Skeletal muscle tissue (tissue), 4 donors: ENCODE data around the gene ZAR1. TPM values are rescaled to one million over a fixed set of nuclear protein-coding genes. Genes with fewer than 3 reads are reported as not detected.

ENCODE experiments used
- H3K27ac ChIP-seq: one replicate; pipeline ENCODE4 v1.7.0; 2013; ENCODE audit warnings: mild to moderate bottlenecking, low read depth, low read length, inconsistent platforms
- H3K27me3 ChIP-seq, 3 donors: one replicate each; pipeline ENCODE4 v1.7.0; 2013; ENCODE audit warnings: low read length in 3 of 3; ENCODE audit not compliant: control insufficient read depth in 3 of 3, insufficient read depth in 3 of 3
- H3K36me3 ChIP-seq, 3 donors: one replicate each; pipeline ENCODE4 v1.7.0; 2013; ENCODE audit warnings: low read length in 3 of 3; ENCODE audit not compliant: control insufficient read depth in 3 of 3, insufficient read depth in 3 of 3
- H3K4me1 ChIP-seq, 3 donors: one replicate each; pipeline ENCODE4 v1.7.0; 2013; ENCODE audit warnings: low read length in 3 of 3, mild to moderate bottlenecking in 3 of 3; ENCODE audit not compliant: control insufficient read depth in 3 of 3, insufficient read depth in 3 of 3
- H3K4me3 ChIP-seq, 3 donors: one replicate each; pipeline ENCODE4 v1.7.0; 2013; ENCODE audit warnings: low read length in 3 of 3
- H3K9ac ChIP-seq, 3 donors: one replicate each; pipeline ENCODE4 v1.7.0; 2013; ENCODE audit warnings: low read length in 3 of 3, mild to moderate bottlenecking in 3 of 3, moderate library complexity in 2 of 3, low read depth in 1 of 3
- H3K9me3 ChIP-seq, 3 donors: one replicate each; pipeline ENCODE4 v1.7.0; 2013; ENCODE audit warnings: low read length in 3 of 3; ENCODE audit not compliant: control insufficient read depth in 3 of 3
- total RNA-seq: library from RNA; depleted of rRNA; stranded (reverse); fragments of >200 nt; gene quantifications from one replicate; pipeline ENCODE4 v1.2.3, GENCODE V29; 2014
- donor health status: Osteomylitis.

The ZAR1 gene
- total RNA-seq, 1 donor from 2014 or later = not detected

DNA sequence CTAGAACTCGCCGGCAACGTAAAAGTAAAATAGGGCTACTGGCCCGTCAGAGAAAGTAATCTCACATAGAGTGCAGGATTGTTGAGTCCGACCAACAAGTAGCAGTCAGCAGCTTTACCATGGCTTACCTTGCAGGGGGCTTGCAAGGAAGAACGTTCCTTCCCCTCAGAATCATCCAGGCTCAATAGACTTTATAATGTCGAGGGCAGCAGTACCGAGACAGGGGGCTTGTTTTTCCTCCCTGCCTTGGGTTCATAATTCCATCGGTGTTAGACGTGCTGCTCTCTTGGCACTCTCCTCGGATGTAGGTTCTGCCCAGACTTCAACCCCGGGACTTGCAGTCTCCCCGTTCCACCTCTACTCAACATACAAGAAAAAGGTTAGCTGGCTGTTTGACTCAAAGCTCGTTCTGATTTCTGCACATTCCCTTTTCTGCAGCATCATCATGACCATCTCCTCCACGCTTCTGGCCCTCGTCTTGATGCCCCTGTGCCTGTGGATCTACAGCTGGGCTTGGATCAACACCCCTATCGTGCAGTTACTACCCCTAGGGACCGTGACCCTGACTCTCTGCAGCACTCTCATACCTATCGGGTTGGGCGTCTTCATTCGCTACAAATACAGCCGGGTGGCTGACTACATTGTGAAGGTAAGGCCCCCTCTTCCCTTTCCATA lies 5.4 kb upstream of the ZAR1 start:
- Histone ChIP-seq H3K27ac (no peak overlapping the region), H3K9me3 (no peaks in the 10 kb centered on the region), H3K4me1 (peaks cover 0 to 3% (median 3%) of the 10 kb centered on the region in 3 donors), H3K9ac (no peak overlapping the region), H3K27me3 (peaks cover 34 to 65% (median 40%) of the 10 kb centered on the region in 3 donors), H3K4me3 (no peak overlapping the region), H3K36me3 (no peaks in the 10 kb centered on the region)

DNA sequence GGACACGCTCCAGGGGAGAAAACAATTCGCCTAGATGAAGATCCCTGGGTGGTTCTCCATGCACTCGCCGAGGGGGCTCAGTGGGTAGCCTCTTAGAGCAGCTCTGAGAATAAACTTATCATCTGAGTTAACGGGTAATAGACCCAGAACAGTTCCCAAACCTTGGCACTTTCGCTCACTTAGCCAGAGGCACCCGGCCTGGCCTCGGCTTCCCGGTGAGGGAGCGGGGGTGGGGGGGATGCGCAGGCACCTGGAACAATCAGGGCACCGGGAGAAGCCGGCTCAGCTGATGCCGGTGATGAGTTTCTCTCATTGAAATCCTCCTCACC lies 405 bp upstream of the ZAR1 start:
- Histone ChIP-seq H3K4me3 (no peak overlapping the region), H3K27ac (no peak overlapping the region), H3K36me3 (no peaks in the 10 kb centered on the region), H3K9ac (no peak overlapping the region), H3K4me1 (no peaks in the 10 kb centered on the region), H3K9me3 (no peaks in the 10 kb centered on the region), H3K27me3 (peaks cover 40 to 57% (median 43%) of the 10 kb centered on the region in 3 donors)

DNA sequence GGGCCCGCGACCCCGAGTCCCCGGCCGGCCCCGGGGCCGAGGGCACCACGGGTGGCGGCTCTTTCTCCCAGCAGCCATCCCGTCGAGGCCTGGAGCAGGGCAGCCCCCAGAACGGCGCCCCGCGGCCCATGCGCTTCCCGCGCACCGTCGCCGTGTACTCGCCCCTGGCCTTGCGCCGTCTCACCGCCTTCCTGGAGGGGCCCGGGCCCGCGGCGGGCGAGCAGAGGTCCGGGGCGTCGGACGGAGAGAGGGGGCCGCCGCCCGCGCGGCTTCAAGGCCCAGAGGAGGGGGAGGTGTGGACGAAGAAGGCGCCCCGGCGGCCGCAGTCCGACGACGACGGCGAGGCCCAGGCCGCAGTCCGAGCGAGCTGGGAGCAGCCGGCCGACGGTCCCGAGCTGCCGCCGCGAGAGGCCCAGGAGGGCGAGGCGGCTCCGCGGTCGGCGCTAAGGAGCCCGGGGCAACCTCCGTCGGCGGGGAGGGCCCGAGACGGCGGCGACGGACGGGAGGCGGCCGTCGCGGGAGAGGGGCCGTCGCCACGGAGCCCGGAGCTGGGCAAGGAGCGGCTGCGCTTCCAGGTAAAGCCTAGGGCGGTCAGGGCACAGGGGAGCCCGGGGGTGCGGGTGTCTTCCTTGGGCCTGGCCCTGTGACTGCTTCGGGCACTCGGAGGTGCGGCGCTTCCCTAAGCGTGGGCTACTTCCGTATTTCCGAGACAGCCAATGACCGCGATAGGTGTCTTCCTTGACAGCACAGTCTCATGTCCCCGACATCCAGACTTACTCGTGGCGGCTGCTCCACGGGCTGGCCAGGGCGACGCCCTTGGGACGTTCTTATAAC lies 845 bp downstream of the ZAR1 start:
- H3K9me3 ChIP-seq = no peaks in the 10 kb centered on the region
- H3K9ac ChIP-seq = no peak overlapping the region
- peaks cover 33 to 53% (median 39%) of the 10 kb centered on the region in 3 donors for H3K27me3 ChIP-seq
- H3K4me1 ChIP-seq = no peaks in the 10 kb centered on the region
- H3K4me3 ChIP-seq = no peak overlapping the region
- H3K36me3 ChIP-seq = no peaks in the 10 kb centered on the region
- H3K27ac ChIP-seq = no peak overlapping the region

DNA sequence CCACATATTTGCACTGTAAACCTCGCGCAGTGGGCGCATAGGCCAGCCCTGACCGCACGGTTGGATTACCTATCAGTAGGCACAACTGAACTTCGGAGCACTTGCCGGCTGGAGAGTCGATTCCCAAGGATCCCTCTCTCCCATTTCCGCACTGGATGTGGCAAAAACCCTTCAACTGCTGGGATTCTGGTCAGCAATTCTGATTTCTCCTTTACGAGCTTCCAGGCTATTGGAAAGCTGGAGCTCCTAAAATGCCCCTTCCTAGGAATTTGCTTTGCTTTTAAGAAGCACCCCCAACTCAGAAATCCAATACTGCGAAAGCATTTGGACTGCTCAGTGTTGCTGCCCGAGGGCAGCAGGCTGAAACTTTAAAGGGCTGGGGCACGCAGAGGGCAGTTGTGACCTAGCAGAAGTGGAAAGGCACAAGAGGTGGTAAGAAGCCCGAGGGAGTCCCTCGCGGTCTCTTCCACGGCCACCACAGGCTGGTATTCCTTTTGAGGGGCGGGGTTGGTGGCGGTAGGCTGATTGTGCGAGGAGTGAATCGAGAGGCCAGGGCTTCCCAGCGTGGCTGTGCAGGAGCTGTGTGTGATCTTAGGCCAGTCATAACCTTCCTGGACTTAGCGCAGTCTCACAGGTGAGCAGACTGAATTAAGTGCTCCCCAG lies 1.6 kb downstream of the ZAR1 start:
- Histone ChIP-seq H3K27ac (no peak overlapping the region), H3K27me3 (peaks cover 33 to 50% (median 39%) of the 10 kb centered on the region in 3 donors), H3K9me3 (no peaks in the 10 kb centered on the region), H3K4me3 (no peak overlapping the region), H3K36me3 (no peaks in the 10 kb centered on the region), H3K4me1 (no peaks in the 10 kb centered on the region), H3K9ac (no peak overlapping the region)

DNA sequence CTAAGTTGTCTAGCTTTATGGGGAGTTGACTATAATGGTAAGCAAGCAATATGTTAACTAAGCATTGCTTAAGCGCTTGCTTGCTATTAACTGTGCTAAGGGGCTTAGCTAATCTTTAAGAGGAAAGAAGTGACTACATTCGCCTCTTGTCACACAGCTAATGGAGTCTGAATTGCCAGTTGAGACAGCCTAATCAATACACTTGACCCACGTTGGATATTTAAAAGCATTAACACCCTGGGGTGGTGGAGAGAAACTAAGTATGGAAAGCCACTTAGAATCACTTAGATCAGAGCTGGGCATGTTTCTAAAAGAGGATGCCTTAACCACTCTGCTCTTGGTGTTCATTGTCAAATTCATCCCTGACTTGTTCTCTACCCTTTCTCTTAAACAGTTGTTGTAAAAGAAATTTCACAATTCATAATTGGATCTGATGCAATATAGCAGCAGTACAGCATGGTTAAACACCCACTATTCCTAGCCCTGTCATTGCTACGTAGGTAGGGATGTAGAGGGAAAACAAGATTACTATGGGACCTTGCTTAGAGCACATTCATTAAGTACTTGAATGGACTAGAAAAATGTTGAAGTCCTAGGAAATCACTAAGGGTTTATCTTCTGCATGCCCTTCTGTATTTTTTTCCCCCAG lies 3.5 kb downstream of the ZAR1 start:
- no peak overlapping the region for H3K4me3 ChIP-seq
- H3K36me3 ChIP-seq = no peaks in the 10 kb centered on the region

DNA sequence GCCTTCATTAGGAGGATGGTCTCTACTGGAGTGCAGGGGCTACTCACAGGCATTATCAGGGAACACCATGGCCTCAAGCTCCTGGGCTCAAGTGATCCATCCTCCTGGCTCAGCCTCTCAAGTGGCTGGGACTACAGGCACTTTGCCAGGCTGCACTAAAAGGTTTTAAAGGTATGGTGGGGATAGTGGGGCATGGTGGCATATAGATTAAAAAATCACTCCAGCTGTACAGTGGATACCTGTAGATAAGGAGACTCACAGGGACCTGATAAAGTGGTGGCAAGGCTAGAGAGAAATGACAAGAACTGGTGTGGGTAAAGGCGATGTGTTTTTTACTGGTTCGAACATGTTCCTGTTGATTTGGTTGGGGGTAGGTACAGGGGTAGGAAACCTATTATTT lies 5.9 kb downstream of the ZAR1 start:
- H3K27me3 ChIP-seq = peaks cover 11 to 14% (median 12%) of the 10 kb centered on the region in 3 donors
- H3K9me3 ChIP-seq = no peaks in the 10 kb centered on the region
- H3K27ac ChIP-seq = no peak overlapping the region
- no peaks in the 10 kb centered on the region for H3K4me1 ChIP-seq
- H3K4me3 ChIP-seq = no peak overlapping the region
- no peak overlapping the region for H3K9ac ChIP-seq
- peaks cover 5 to 15% (median 8%) of the 10 kb centered on the region in 3 donors for H3K36me3 ChIP-seq

More for the DNA sequence above, 3.5 kb downstream of the ZAR1 start:
- Histone ChIP-seq H3K27me3 (peaks cover 27 to 34% (median 33%) of the 10 kb centered on the region in 3 donors), H3K4me1 (no peaks in the 10 kb centered on the region), H3K9ac (no peak overlapping the region), H3K9me3 (no peaks in the 10 kb centered on the region), H3K27ac (no peak overlapping the region)

DNA sequence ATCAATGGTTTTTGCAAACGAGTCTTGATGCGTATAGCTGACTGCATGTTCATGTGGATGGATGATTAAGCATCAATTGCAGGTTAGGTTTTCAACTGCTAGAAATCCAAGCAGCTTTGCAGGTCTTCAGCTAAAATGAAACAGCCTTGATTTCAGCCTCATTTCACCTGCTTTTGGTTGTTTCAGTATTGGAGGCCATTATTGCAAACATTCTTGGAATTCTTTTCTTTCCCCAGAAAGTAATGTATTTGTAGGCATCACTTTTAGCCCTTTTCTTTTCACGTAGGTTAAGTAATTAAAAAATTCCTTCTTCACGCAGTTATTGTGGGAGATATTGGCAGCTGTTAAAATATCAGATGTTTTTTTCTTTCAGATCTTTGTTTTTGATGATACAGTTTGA lies 8.8 kb downstream of the ZAR1 start:
- H3K9ac ChIP-seq = no peak overlapping the region
- peaks cover 5 to 18% (median 8%) of the 10 kb centered on the region in 3 donors for H3K36me3 ChIP-seq
- no peak overlapping the region for H3K27ac ChIP-seq

DNA sequence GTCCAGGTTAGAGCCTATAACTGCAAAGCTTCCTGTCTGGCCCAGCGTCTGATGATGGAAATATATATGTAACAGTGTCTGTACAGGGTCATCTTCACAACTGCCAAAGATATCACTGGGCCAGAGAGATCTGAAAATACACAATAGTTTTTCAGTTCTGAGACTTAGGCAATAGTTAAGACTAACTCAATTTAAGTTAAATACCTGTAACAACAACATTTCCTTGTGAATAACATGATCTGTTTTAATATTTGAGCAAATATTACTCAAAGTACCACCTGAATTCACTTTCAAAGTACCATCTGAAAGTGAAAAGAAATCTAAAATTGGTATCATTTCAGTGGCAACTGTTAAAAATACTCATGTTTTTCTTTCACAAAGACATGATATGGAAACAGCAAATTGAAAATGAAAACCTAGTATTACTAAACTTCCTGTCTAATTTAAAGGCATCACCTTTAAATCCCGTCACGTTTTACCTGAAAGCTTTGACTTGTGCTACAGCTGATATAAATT lies 9.6 kb downstream of the ZAR1 start:
- Histone ChIP-seq H3K27ac (no peak overlapping the region), H3K4me3 (no peak overlapping the region), H3K27me3 (no peaks in the 10 kb centered on the region), H3K36me3 (peaks cover 5 to 20% (median 13%) of the 10 kb centered on the region in 3 donors), H3K9me3 (no peaks in the 10 kb centered on the region), H3K4me1 (no peaks in the 10 kb centered on the region), H3K9ac (no peak overlapping the region)

More for the DNA sequence above, 8.8 kb downstream of the ZAR1 start:
- no peaks in the 10 kb centered on the region for H3K4me1 ChIP-seq
- H3K4me3 ChIP-seq = no peak overlapping the region
- H3K27me3 ChIP-seq = no peaks in the 10 kb centered on the region
- H3K9me3 ChIP-seq = no peaks in the 10 kb centered on the region

DNA sequence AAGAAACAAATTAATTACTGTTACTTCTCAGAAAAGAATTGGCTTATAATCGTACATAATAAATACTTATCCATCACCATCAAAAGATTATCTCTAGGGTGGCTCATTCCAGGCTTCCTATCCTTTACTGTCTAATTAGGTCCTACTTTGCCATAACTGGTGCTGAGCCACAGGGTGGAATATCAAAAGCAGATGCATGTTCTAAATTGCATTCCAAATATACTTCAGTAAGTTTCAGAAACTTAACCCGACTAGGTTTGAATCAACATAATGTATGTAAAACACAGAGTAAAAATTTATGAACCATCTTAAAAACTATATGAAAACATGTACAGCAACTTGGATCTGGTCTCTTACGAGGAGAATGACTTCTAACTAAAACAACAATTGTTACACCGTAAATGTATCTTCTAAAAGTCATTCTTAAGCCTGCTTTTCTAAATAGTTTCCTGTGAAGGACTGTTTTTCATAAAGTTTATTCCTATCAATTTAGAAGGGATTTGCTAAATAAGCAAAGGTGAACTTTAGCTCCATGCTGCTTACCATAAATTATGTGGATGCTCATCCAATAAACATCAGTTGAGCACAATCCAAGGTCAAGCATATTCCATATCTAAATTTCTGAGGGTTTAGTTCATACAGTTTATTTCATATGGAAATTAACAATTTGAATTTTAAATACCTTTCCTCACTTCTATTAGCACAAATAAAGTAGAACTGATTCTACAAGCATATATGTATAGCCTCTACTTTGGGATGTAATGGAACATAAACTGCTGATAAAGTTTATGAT lies 13.4 kb downstream of the ZAR1 start:
- Histone ChIP-seq H3K27me3 (no peaks in the 10 kb centered on the region), H3K4me3 (no peak overlapping the region), H3K9ac (no peak overlapping the region), H3K9me3 (no peaks in the 10 kb centered on the region), H3K36me3 (peaks cover 7 to 24% (median 20%) of the 10 kb centered on the region in 3 donors), H3K4me1 (no peaks in the 10 kb centered on the region), H3K27ac (no peak overlapping the region)
